Smooth muscle cell (in vitro differentiated cells): ENCODE measurements around the gene HENMT1. TPM values are rescaled to one million over a fixed set of nuclear protein-coding genes. Genes with fewer than 3 reads are reported as not detected.
A peak's percentile ranks its signal among the peaks of the same experiment; 100 is the strongest.

Experiments
- DNase-seq: peaks from one replicate; lab custom pipeline; 2025; ENCODE audit not compliant: unreplicated experiment; lab: John Stamatoyannopoulos, UW
- H2AFZ ChIP-seq: fragments of 200-600 bp; sonication (generic); 2 replicates; pipeline ENCODE4 v1.6.0; 2016; ENCODE audit warnings: antibody characterized with exemption, low read depth, mild to moderate bottlenecking
- H3F3A ChIP-seq: fragments of 200-600 bp; sonication (generic); 2 replicates; pipeline ENCODE4 v1.6.0; 2017; ENCODE audit warnings: antibody characterized with exemption, low read depth
- H3K27ac ChIP-seq: fragments of 200-600 bp; sonication (generic); 2 replicates; pipeline ENCODE4 v1.5.1; 2016; ENCODE audit warnings: low read depth, mild to moderate bottlenecking
- H3K27me3 ChIP-seq: fragments of 200-600 bp; sonication (generic); 2 replicates; pipeline ENCODE4 v1.6.1; 2016; ENCODE audit warnings: low read depth, mild to moderate bottlenecking
- H3K36me3 ChIP-seq: fragments of 200-600 bp; sonication (generic); 2 replicates; pipeline ENCODE4 v1.5.1; 2016; ENCODE audit warnings: low read depth
- H3K4me1 ChIP-seq: fragments of 200-600 bp; sonication (generic); 2 replicates; pipeline ENCODE4 v1.5.1; 2016; ENCODE audit warnings: low read depth
- H3K4me2 ChIP-seq: fragments of 200-600 bp; sonication (generic); 2 replicates; pipeline ENCODE4 v1.6.0; 2016; ENCODE audit warnings: mild to moderate bottlenecking
- H3K4me3 ChIP-seq: fragments of 200-600 bp; sonication (generic); 2 replicates; pipeline ENCODE4 v1.5.1; 2016; ENCODE audit warnings: mild to moderate bottlenecking
- H3K79me2 ChIP-seq: fragments of 200-600 bp; sonication (generic); 2 replicates; pipeline ENCODE4 v1.6.0; 2016; ENCODE audit warnings: low read depth, mild to moderate bottlenecking
- H3K9ac ChIP-seq: fragments of 200-600 bp; sonication (generic); 2 replicates; pipeline ENCODE4 v1.6.0; 2016; ENCODE audit warnings: low read depth
- H3K9me3 ChIP-seq: fragments of 200-600 bp; sonication (generic); replicated peaks from 2 replicates; pipeline ENCODE4 v1.5.1; 2016; ENCODE audit warnings: low read depth
- H4K20me1 ChIP-seq: fragments of 200-600 bp; sonication (generic); 2 replicates; pipeline ENCODE4 v1.6.0; 2016; ENCODE audit warnings: low read depth
- WGBS: methylation state at CpG from one replicate; pipeline ENCODE4 v1.1.7; 2016; ENCODE audit warnings: low lambda C conversion rate; 5-methylcytosine and 5-hydroxymethylcytosine counted together
- polyA plus RNA-seq: library from polyadenylated mRNA; unstranded; fragments of >200 nt; fragmentation: Nextera tagmentation; extraction: Ambion mirVana; gene quantifications from 2 replicates; pipeline ENCODE4 v1.2.1, GENCODE V29; 2016
- total RNA-seq: library from RNA; depleted of rRNA; stranded (reverse); fragments of >200 nt; gene quantifications from 2 replicates; pipeline ENCODE4 v1.2.3, GENCODE V29; 2014
- TF ChIP-seq, protein P1 (sequence below): fragments of 200-600 bp; sonication (generic); IDR thresholded peaks from 2 replicates; pipeline ENCODE4 v1.5.1; 2017; ENCODE audit warnings: borderline replicate concordance, mild to moderate bottlenecking, antibody characterized with exemption; ENCODE audit not compliant: insufficient read depth, poor library complexity, severe bottlenecking

HENMT1 gene
- total and polyA plus RNA-seq, 2 experiments from 2014 or later, result 1.6 to 3.5 TPM

DNA sequence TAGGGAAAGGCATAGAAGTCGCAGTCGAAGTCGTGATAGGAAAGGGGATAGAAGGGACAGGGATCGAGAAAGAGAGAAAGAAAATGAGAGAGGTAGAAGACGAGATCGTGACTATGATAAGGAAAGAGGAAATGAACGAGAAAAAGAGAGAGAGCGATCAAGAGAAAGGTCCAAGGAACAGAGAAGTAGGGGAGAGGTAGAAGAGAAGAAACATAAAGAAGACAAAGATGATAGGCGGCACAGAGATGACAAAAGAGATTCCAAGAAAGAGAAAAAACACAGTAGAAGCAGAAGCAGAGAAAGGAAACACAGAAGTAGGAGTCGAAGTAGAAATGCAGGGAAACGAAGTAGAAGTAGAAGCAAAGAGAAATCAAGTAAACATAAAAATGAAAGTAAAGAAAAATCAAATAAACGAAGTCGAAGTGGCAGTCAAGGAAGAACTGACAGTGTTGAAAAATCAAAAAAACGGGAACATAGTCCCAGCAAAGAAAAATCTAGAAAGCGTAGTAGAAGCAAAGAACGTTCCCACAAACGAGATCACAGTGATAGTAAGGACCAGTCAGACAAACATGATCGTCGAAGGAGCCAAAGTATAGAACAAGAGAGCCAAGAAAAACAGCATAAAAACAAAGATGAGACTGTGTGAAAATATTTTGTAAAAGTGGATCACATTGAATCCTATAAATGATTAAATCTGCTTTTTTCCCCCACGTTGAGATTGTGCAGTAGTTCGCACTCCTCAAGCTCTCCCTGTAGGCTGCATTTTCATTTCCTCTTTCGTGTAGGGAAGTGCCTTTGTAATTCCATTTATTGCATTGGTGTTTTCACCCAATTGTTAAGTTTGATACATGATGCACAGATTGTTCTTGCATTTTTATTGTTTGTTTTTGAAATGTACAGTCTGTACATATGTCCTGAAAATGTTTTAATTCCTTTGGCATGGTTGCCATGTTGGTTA, 38.8 kb upstream of the HENMT1 start:
- H3K9ac ChIP-seq, result no peak overlapping the region
- peaks cover 39% of the 10 kb centered on the region for H4K20me1 ChIP-seq
- H3K27ac ChIP-seq, result no peak overlapping the region
- H3K9me3 ChIP-seq, result no peaks in the 10 kb centered on the region
- peaks cover 23% of the 10 kb centered on the region for H3K79me2 ChIP-seq
- peaks cover 45% of the 10 kb centered on the region for H3F3A ChIP-seq
- 97% methylated on average over 22 of the region's 22 CpGs for WGBS
- DNase-seq, result no peak
- H3K4me1 ChIP-seq, result peaks cover 7% of the 10 kb centered on the region
- TF ChIP-seq, protein P1, sequence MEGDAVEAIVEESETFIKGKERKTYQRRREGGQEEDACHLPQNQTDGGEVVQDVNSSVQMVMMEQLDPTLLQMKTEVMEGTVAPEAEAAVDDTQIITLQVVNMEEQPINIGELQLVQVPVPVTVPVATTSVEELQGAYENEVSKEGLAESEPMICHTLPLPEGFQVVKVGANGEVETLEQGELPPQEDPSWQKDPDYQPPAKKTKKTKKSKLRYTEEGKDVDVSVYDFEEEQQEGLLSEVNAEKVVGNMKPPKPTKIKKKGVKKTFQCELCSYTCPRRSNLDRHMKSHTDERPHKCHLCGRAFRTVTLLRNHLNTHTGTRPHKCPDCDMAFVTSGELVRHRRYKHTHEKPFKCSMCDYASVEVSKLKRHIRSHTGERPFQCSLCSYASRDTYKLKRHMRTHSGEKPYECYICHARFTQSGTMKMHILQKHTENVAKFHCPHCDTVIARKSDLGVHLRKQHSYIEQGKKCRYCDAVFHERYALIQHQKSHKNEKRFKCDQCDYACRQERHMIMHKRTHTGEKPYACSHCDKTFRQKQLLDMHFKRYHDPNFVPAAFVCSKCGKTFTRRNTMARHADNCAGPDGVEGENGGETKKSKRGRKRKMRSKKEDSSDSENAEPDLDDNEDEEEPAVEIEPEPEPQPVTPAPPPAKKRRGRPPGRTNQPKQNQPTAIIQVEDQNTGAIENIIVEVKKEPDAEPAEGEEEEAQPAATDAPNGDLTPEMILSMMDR, result no peak
- H2AFZ ChIP-seq, result no peak overlapping the region
- peaks cover 52% of the 10 kb centered on the region for H3K36me3 ChIP-seq
- H3K4me2 ChIP-seq, result no peak overlapping the region
- H3K27me3 ChIP-seq, result no peaks in the 10 kb centered on the region
- no peak overlapping the region for H3K4me3 ChIP-seq

DNA sequence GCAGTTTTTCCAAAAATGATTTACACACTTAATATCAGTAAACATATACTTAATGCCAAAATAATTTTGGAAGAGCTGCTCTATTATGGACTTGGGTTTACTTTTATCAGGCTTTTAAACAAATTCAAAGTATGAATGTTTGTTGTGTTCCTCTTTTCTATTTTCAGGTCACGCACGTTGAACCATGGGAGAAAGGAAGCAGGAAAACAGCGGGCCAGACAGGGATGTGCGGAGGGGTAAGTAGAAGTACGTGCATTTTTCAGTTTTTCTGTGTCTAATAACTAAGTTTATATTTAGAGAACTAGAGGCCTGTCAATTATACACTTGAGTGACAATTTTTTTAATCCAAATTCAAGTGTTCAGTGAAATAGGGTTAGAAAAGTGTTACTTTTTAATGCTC, 34.6 kb upstream of the HENMT1 start:
- peaks cover 60% of the 10 kb centered on the region for H4K20me1 ChIP-seq
- H3F3A ChIP-seq, result peaks cover 21% of the 10 kb centered on the region
- H3K9me3 ChIP-seq, result no peaks in the 10 kb centered on the region
- DNase-seq, result no peak
- no peak overlapping the region for H2AFZ ChIP-seq
- H3K27me3 ChIP-seq, result no peaks in the 10 kb centered on the region
- H3K36me3 ChIP-seq, result peaks cover 51% of the 10 kb centered on the region
- H3K4me3 ChIP-seq, result peak overlapping the region; percentile 97
- H3K9ac ChIP-seq, result no peak overlapping the region
- H3K4me1 ChIP-seq, result peaks cover 25% of the 10 kb centered on the region
- TF ChIP-seq, protein P1, result no peak
- H3K79me2 ChIP-seq, result peaks cover 46% of the 10 kb centered on the region
- peak overlapping the region; percentile 95 for H3K4me2 ChIP-seq
- 96% methylated on average over 5 of the region's 5 CpGs for WGBS
- H3K27ac ChIP-seq, result peak overlapping the region; percentile 93

DNA sequence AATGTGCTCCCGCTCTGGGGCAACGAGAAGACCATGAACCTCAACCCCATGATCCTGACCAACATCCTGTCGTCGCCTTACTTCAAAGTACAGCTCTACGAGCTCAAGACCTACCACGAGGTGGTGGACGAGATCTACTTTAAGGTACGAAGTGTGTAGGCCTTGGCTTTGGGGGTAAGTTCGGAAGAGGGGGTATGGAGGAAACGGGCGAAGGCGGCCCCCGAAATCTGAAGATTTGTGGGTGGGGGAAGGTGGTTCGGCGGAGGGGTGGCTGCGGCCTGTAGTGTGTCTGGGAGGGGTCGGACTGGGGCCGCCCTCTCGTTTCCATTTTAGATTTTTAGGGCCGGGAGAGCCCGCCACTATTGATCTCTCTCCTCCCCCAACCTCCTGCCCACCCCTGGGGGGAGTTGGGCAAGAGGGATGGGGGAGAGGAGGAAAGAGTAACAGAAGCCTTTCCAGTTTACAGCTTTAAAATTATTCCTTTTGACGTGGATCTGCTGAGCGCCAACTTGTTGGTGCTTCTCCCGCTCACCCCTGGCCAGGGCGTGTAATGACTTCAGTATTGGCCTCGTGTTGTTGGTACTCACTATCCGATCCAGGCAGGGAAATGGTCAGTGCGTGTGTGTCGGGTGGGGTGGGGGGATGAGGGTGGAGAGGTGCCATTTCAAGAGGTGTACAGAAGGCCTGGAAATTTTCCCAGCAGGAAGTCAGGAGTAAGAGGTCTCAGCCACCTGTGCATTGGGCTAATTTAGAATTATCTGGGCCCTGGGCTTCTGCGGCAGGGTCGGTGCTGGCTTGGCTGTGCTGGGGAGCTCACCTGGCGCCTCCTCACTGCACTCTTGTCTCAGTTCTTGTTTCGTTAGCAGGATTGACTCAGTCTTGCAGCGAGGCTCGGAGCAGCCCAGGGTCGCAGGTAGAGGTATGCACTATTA, 32.1 kb upstream of the HENMT1 start:
- H3K4me1 ChIP-seq, result peaks cover 25% of the 10 kb centered on the region
- peak overlapping the region; percentile 93 for H3K27ac ChIP-seq
- peaks cover 26% of the 10 kb centered on the region for H3K36me3 ChIP-seq
- H3K27me3 ChIP-seq, result no peaks in the 10 kb centered on the region
- peak overlapping the region; percentile 97 for H3K4me3 ChIP-seq
- H3K4me2 ChIP-seq, result peak overlapping the region; percentile 95
- H3K9me3 ChIP-seq, result no peaks in the 10 kb centered on the region
- H3F3A ChIP-seq, result no peaks in the 10 kb centered on the region
- under 1% methylated on average over 32 of the region's 36 CpGs for WGBS
- peaks cover 46% of the 10 kb centered on the region for H3K79me2 ChIP-seq
- peak overlapping the region; percentile 92 for H3K9ac ChIP-seq
- H2AFZ ChIP-seq, result peak overlapping the region; percentile 79
- peaks cover 54% of the 10 kb centered on the region for H4K20me1 ChIP-seq
- TF ChIP-seq, protein P1, result peak; percentile 36
- no peak for DNase-seq
